ENCODE data around the gene COG6.

COG6 gene

GRCh38 chr13:39665763-39666162 lies 10.3 kb downstream of the COG6 start:
- no peak for DNase-seq (ENCODE audit: extremely low read depth, insufficient read length)
- Histone ChIP-seq H3K36me3 (ENCODE audit: control insufficient read depth, insufficient read depth, low read length) (no peaks in the 10 kb centered on the region), H3K4me3 (replicated peaks; ENCODE audit: low read depth, low read length) (no peak overlapping the region), H3K27me3 (replicated peaks; ENCODE audit: control insufficient read depth, insufficient read depth, low read length) (no peaks in the 10 kb centered on the region)
- no peak for TF ChIP-seq CTCF (IDR thresholded peaks at IDR 0.05; ENCODE audit: insufficient read depth, low read length, poor library complexity, severe bottlenecking)

GRCh38 chr13:39670445-39670844 lies 15.0 kb downstream of the COG6 start:
- Histone ChIP-seq H3K36me3 (ENCODE audit: control insufficient read depth, insufficient read depth, low read length) (no peaks in the 10 kb centered on the region), H3K27me3 (replicated peaks; ENCODE audit: control insufficient read depth, insufficient read depth, low read length) (no peaks in the 10 kb centered on the region), H3K4me3 (replicated peaks; ENCODE audit: low read depth, low read length) (no peak overlapping the region)
- TF ChIP-seq CTCF (IDR thresholded peaks at IDR 0.05; ENCODE audit: insufficient read depth, low read length, poor library complexity, severe bottlenecking), result no peak
- DNase-seq (ENCODE audit: extremely low read depth, insufficient read length), result no peak

GRCh38 chr13:39672378-39673132 lies 17.1 kb downstream of the COG6 start:
- no peak for TF ChIP-seq CTCF (IDR thresholded peaks at IDR 0.05; ENCODE audit: insufficient read depth, low read length, poor library complexity, severe bottlenecking)
- Histone ChIP-seq H3K27me3 (replicated peaks; ENCODE audit: control insufficient read depth, insufficient read depth, low read length) (no peaks in the 10 kb centered on the region), H3K4me3 (replicated peaks; ENCODE audit: low read depth, low read length) (no peak overlapping the region), H3K36me3 (ENCODE audit: control insufficient read depth, insufficient read depth, low read length) (no peaks in the 10 kb centered on the region)
- DNase-seq (ENCODE audit: extremely low read depth, insufficient read length), result no peak

- Histone ChIP-seq H3K36me3 (ENCODE audit: control insufficient read depth, insufficient read depth, low read length) (peaks cover 3% of the 10 kb centered on the region), H3K27me3 (replicated peaks; ENCODE audit: control insufficient read depth, insufficient read depth, low read length) (no peaks in the 10 kb centered on the region), H3K4me3 (replicated peaks; ENCODE audit: low read depth, low read length) (no peak overlapping the region)
- TF ChIP-seq CTCF (IDR thresholded peaks at IDR 0.05; ENCODE audit: insufficient read depth, low read length, poor library complexity, severe bottlenecking), result no peak
- DNase-seq (ENCODE audit: extremely low read depth, insufficient read length), result no peak
These were observed 20.4 kb downstream of the COG6 start for GRCh38 chr13:39675904-39676303.

- H3K4me3 ChIP-seq (replicated peaks; ENCODE audit: low read depth, low read length), result no peak overlapping the region
- TF ChIP-seq CTCF (IDR thresholded peaks at IDR 0.05; ENCODE audit: insufficient read depth, low read length, poor library complexity, severe bottlenecking), result peak; percentile 44
- peaks cover 3% of the 10 kb centered on the region for H3K36me3 ChIP-seq (ENCODE audit: control insufficient read depth, insufficient read depth, low read length)
- H3K27me3 ChIP-seq (replicated peaks; ENCODE audit: control insufficient read depth, insufficient read depth, low read length), result no peaks in the 10 kb centered on the region
- DNase-seq (ENCODE audit: extremely low read depth, insufficient read length), result peak; percentile 20
These were observed 20.9 kb downstream of the COG6 start for GRCh38 chr13:39676315-39676876.
